ENCODE data around the gene DRAM1. TPM values are rescaled to one million over a fixed set of nuclear protein-coding genes. Genes with fewer than 3 reads are reported as not detected.
A peak's percentile ranks its signal among the peaks of the same experiment; 100 is the strongest.
"Not testable (repeated sequence)": the region's sequence is repeated elsewhere in the genome, so short reads cannot be mapped to it uniquely, and the experiment has no call there.

The DRAM1 gene
- polyA plus RNA-seq, 1 donor: 3.2 TPM

DNA sequence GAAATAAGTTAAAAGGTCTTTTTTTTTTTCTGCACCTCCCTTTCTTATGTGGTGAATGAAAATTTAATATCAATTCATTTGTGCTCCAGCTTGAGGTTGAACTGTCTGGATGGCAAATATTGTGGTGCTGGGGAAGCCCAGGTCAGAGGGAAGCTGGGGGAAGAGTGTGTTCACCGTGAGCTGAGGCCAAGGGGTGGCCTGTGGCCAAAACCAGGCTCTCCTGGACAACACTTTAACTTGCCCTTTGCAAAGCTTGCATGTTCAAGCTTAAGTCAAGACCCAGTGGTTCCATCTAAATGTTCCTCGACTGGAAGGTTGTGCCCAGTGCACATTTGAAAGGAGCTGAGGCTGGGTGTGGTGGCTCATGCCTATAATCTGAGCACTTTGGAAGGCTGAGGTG, 28.8 kb downstream of the DRAM1 start:
- DNase-seq (ENCODE audit: low read depth): no peak

DNA sequence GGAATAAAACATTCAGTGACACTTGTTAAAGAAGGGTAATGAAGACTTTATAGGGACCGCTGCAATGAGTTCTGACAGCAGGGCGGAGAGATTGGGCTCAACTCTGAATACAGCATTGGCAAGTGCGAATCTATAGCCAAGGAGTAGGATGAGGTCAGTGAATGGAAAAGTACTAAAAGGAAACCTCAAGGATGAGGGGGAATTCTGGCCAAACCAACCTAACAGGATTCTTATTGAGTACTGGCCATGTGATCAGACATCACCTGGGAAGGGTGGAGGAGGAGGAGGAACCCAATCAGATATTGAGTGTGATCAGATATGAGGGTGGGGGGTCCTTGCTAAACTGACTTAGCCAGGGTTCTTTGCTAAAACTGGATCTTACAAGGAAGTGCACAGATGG, 31.0 kb downstream of the DRAM1 start:
- DNase-seq (ENCODE audit: low read depth): no peak

DNA sequence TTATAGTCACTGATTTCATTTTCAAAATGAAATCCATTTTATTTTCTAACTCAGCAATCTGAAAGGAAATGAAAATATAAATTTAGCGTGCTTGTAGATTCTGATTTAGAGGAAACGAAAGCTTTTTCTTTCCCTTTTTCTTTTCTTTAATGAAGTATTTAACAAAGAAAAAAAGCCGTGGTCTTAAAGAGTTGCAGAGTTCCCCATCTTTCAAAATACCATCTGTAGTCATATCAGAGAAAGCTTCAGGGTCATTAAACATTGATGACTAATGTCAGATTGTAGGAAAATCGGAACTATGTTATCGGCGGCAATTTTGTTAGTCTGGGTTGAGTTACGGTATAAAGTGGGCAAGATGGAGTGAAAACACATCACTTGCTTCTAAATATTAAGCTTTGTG, 32.3 kb downstream of the DRAM1 start:
- DNase-seq (ENCODE audit: low read depth): no peak

DNA sequence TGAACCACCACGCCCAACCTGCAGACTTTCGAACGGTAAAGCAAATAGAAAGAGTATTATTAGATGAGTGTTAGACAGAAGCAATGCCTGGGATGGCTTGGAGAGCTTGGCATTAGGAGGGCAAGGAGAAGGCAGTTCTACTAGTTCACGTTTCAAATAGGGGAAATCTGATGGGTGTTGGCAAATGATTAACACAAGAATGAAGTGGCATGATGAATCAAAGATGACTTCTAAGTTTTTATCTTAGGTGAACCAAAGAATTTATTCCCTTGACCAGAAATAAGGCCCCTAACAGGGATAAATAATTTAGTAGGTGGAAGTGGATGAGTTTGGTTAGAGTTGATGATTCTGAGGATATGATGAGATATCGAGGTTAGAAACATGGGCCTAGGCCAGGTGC, 38.5 kb downstream of the DRAM1 start:
- no peak for DNase-seq (ENCODE audit: low read depth)

DNA sequence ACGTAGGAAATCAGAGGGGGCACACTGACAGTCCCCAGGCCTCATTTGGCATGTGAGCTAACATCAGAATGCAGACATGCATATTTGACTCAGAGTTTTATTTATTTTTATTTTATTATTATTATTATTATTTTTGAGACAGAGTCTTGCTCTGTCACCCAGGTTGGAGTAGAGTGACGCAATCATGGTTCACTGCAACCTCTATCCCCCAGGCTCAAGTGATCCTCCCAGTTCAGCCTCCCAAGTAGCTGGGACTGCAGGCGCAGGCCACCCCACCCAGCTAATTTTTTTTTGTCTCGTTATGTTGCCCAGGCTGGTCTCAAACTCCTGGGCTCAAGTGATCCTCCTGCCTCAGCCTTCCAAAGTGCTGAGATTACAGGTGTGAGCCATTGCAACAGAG, 41.4 kb downstream of the DRAM1 start:
- not testable (repeated sequence) for DNase-seq (ENCODE audit: low read depth)

DNA sequence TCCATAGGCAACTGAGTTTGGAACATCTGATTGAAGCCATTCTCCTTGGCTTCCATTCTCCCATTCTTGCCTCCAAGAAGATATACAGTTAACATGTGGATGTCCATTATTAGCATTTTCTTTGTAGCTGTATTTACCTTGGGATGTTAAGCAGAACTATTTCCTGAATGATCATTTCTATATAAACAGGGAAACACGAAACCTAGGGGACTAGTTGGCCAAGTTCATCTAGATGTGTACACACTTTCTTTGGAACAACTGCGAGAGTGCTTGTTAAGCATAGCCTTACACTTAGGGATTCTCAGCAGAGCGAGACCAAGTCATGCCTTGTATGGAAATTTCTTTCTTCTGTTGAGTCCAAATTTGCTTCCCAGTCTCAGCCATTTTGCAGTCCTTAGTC, 42.1 kb downstream of the DRAM1 start:
- no peak for DNase-seq (ENCODE audit: low read depth)

DNA sequence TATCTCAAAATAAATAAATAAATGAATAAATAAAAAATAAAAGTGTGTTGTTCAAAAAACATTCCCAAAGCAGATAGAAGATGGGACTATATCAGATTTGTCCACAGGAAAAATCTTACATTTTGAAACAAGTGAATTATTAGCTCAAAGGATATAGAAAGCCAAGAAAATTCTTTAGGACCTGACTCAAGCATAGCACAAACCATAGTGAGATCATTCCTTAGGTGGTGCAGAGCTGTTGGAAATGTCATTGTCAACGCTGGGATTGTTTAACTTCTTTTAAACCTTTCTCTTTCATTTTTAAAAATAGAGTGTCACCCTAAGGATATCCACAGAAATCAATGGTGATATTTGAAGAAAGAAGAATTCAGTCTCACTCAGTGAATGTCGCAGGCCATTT, 43.5 kb downstream of the DRAM1 start:
- no peak for DNase-seq (ENCODE audit: low read depth)

DNA sequence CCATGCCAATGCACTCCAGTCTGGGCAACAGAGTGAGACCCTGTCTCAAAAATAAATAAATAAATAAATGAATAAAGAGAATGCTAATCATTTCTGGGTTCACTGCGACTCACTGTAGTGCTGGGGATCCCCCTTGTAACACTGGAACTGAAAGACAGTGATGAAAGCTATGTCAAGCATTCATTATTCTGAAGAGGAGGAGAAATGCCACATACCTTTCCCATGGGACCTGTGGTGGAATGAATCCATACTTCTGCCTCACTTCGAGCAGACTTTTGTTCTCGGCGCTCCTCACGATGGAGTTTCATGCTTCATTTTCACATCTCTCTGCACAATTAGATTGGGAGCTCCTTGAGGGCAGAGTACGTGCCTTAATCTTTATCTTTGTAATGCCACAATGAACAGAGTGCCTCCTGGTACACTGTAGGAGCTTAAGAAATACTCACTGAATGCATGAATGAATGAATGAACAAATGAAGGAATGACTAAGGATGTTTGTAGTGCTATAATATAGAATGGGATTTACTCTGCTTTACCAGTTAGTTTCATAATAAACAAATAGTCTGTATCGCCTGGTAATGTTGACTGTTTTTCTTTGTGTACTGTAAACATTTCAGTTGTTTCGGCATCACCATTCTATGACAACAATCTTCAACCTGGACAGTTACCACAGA, 45.8 kb downstream of the DRAM1 start:
- DNase-seq (ENCODE audit: low read depth): no peak

DNA sequence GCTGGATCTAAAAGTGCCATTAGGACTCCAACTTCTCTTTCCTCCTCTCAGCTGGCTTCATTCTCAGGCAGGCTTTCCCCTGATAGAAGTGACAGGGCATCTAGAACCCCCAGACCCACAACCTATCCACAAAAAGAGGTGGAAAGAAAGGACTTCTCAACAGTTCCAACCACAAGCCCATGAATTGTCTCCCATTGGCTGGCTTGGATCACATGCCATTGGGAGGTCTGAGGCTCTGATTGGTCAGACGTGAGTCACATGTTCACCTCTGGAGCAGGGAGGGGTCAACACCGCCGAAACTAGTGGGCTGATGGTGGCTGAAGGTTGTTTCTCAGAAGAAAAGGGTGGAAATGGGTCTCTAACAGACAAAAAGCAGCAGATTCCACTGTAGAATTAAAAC, 47.2 kb downstream of the DRAM1 start:
- no peak for DNase-seq (ENCODE audit: low read depth)

DNA sequence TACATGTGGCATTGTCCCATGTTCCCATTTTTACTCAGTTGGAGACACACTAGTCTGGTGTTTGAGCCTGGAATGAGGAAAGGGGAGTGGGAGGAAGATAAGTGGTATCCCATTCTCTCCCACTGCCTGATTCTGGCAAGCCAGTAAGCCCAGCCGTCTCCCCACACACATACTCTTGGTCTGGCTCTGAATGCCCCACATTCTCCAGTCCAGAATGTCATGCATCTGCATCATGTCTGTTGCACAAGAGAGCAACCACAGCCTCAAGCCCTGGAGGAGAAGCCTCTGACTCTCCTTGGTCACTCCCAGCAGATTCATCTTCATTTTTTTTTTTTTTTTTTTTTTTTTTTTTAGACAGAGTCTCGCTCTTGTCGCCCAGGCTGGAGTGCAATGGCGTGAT, 48.0 kb downstream of the DRAM1 start:
- DNase-seq (ENCODE audit: low read depth): no peak

DNA sequence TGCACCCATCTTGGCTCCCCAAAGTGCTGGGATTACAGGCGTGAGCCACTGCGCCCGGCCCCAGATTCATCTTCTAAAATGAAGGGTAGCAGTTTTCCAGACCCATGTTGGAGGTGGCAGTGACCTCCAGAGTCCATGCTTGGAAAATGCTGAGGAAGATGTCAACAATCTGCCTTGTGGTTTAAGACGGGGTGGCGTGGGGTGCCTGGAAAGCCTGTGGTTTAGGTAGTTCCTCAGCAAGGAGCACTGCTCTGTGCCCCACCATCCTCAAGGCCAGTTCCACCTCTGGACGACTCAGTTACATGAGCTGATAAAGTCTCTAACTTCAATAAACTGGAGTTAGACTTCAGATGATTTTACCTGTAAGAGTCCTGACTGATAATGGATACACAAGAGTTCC, 48.6 kb downstream of the DRAM1 start:
- DNase-seq (ENCODE audit: low read depth): no peak

DNA sequence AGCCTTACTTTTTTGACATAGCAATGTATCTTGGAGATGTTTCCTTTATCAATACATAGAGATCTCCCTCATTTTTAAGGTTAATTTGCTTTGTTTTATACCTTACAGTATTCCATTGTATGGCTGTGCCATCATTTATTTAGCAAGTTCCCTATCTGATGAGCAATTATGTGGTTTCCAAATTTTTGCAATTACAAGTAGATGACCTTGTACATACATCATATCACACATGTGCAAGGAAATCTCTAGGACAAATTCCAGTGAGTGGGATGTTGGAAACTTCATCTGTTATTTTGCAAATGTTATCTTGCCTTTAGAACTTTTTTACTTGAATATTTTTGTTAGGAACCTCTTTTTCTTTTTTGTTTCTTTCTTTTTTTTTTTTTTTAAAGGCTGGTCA, 49.7 kb downstream of the DRAM1 start:
- DNase-seq (ENCODE audit: low read depth): no peak

DNA sequence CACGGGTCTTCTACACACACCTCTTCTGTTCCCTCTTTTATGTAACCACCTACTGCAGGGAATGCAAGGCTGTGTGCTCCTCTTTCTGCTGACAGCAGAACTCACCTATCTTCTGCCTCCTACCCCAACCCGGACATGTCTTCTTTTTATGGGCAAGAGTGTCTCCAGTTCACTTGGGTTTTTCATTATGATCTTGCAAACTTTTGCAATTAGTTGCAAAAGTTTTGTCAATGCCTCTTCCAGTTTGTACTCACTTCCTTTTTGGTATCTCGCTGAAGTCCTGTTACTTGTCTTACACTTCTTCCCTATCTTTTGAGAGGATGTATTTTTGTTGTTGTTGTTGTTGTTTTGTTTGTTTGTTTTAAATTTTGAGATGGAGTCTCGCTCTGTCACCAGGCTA, 50.6 kb downstream of the DRAM1 start:
- DNase-seq (ENCODE audit: low read depth): no peak

DNA sequence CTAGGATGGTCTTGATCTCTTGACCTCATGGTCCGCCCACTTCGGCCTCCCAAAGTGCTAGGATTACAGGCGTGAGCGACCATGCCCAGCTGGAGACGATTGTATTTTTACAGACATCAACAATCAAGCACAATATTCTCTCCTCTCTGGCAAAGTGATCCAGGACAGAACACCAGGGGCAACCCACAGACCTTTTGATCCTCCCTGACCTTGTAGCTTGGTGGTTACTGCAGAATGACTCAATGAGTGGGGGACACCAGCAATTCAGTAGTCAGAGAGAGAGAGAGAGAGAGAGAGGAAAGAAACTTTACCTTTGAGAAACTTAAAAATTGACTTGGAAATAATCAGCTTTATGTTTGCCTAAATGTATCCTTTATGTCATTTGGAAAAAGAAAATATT, 51.2 kb downstream of the DRAM1 start:
- no peak for DNase-seq (ENCODE audit: low read depth)

DNA sequence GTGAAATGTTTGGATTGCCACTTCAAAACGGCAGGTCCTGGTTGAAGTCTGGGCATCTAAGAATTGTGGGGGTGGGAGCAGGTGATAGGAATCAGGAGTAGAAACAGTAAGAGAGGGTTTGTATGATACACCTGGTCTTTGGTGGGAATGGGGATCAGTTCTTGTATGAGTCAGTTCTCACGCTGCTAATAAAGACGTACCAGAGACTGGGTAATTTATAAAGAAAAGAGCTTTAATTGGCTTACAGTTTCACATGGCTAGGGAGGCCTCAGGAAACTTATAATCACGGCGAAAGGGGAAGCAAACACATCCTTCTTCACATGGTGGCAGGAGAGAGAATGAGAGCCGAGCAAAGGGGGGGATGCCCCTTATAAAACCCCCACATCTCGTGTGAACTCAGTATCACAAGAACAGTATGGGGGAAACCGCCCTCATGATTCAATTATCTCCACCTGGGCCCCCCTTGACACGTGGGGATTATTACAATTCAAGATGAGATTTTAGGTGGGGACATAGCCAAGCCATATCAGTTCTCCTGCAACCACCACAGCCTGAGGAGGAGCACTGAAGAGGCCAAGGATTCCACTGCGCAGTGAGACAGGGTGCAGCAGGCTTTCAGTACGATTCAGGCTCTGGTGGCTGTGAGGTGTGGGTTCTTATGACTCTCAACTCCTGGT, 52.1 kb downstream of the DRAM1 start:
- no peak for DNase-seq (ENCODE audit: low read depth)

DNA sequence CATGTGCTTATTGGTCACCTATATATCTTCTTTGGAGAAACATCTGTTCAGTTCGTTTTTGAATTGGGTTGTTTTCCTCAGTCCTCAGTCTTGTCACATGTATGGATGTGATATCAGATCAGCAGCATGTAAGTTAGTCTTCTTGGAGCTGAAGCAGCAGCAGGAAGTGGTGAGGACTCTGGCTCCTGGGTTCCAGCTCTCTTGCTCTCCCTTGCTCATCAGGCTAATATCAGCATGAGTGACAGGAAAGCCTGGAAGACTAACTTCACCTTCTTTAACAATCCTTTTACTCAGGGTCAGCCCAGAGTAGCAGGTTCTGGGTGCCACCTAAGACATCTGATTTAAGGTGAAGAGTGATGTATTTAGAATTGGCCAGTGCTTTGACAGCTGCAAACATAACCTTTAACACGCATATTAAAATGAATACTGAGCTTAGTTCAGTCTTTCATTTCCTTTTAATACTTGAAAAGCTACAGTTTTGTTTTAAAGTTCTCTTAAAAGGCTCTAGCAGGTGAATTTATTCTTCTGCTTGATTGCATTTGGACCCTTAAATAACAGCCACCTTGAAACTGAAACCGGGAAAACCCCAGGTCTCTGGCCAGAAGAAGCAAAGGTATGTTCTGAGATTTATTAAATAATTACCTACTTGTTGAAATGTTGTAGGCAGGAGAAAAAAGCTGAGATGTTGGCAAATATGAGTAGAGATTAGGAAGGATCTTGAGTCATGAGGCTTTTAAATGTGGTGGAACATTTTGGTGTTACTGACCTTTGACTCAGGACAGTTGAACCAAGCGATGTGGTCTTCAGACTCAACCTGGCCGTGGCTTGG, 54.3 kb downstream of the DRAM1 start:
- DNase-seq (ENCODE audit: low read depth): no peak

DNA sequence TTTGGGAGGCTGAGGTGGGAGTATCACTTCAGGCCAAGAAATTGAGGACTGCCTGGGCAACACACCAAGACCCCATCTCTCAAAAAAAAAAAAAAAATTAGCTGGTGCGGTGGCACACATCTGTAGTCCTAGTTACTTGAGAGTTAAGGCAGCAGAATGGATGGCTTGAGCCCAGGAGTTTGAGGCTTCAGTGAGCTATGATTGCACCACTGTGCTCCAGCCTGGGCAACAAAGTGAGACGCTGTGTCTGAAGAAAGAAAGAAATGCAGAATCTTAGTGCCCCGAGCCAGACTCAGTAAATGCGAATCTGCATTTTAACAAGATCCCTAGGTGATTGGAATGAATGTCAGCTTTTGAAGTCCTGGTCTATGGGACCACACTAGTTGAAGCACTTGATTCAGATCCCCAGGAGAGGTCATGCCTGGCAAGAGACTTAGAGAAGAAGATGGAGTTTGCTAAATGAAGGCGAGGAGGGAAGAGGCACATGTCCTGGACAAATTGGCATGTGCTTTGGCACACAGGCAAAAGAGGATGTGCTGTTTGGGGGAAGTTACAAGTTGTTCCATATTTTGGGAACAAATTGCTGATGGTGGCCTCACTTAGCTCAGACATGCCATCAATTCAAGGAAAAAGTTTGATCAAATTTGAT, 56.6 kb downstream of the DRAM1 start:
- DNase-seq (ENCODE audit: low read depth): no peak

DNA sequence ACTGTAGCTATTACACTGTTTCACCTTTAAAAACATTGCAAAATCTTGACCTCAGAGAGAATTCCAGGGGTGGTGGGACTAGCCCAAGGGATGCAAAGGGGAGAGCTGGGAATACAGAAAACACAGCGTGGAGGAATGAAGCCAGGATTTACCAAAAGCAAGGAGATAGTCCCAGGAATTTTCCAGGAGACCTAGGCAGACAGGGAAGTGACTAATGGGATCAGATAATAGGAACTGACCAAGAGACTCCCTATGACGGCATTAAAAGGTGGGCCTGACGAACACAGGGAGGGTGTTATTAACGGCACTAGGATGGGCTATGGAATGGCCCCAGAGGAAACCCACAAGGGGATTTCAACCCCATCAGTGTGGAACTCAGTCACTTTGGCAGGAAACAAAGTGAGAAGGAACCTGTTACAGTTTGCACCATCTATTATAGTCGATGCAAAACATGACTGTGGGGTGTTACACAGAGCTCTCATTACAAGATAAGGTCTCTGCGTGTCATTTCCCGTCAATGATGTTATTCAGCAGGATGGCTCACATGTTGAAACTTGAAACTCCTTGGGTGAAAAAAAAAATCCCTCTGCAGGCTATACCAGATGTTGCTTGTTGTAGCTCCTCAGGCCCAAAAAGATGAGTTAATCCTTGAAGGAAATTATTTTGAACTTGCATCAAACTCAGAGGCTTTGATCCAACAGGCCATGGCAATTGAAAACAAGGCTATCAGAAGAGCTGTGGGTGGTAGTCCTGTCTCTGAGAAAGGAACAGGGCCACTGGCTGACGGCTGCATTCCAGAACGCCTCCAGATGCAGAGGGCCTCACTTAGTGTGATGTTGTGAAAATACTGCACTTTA, 58.7 kb downstream of the DRAM1 start:
- DNase-seq (ENCODE audit: low read depth): peak; percentile 51

DNA sequence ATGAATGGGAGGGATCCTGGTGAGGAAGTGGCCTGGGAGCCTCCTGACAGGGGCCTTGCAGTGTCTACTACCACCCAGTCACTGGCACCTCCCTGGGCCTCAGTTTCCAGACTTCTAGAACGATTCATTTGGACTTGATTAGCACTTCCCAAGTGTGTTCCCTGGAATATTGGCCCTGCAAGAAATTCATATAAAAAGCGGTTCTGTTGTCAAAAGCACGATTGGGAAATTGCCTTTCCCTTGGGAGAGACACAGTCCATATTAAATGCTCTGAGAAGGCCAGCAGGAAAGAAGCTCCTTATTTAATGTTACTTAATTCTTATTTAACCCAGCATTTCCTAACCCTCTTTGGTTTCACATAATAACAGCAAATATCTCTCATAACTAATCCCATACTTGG, 61.9 kb downstream of the DRAM1 start:
- no peak for DNase-seq (ENCODE audit: low read depth)

DNA sequence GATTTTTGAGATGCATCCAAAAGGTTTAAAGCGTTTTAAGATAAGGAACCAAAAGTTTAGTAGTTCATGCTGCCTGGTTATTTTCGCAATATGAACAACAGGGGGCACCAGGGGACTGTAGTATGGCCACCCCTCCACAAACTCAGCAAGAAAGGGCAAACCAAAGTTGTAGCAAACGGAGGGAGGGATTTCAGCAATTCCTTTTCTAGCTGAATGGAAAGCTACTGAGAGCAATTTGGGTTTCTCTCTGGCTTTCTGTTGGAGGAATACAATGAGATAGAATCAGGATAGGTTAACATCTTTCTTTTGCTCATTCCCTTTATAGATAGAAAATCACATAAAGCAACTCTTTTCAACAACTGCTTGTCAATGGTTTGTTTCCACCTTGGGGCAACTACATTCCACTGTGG, 62.5 kb downstream of the DRAM1 start:
- peak; percentile 63 for DNase-seq (ENCODE audit: low read depth)

DNA sequence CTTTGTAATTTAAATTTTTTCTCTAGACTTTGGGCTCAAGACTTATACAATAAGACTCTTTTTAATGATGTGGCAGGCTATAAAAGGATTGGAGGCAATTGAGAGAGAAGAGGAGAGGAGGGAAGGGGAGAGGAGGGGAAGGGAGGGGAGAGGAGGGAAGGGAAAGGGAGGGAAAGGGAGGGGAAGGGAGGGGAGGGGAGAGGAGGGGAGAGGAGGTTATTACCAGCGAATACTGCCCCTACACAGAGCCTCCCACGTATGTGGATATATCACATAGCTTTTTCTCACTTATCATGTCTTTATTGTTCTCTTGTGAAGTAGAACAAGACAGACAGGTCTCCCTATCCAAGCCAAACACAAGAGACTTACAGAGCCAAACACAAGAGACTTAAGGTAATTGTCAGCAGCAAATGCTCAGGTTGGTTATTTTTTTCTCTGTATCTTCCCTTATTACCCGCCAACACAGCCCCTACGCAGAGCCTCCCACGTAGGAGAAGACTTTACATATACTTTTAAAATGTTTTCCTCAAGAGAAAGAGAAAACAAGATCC, 63.1 kb downstream of the DRAM1 start:
- DNase-seq (ENCODE audit: low read depth): no peak

Data from forelimb muscle (tissue), 1 donor.